HepG2 (cell line): ENCODE results near the gene DAG1. TPM values are rescaled to one million over a fixed set of nuclear protein-coding genes. Genes with fewer than 3 reads are reported as not detected.
A peak's percentile ranks its signal among the peaks of the same experiment; 100 is the strongest.

Experiments used
- ATAC-seq: fragments of 200-7000 bp; cut with Tn5 transposase; 3 replicates; pipeline ENCODE4 v1.9.1; 2020; ENCODE audit warnings: mild to moderate bottlenecking, moderate library complexity
- BruUV-seq: library from RNA; stranded (reverse); fragments of 400-500 nt; replicated peaks from 2 replicates; lab custom pipeline; 2021; lab: Mats Ljungman, UMichigan
- CTCF ChIA-PET: fragments of 300-600 bp; formaldehyde crosslinking; extraction: SDS; loops from one replicate; lab custom pipeline; 2021; ENCODE audit warnings: low total read pairs, inconsistent platforms, low intra/inter-chr PET ratio; lab: Yijun Ruan, JAX
- POLR2A ChIA-PET: fragments of 350-600 bp; sonication (Branson Sonifier 250); formaldehyde crosslinking; loops from one replicate; lab custom pipeline; 2020; ENCODE audit warnings: antibody characterized with exemption, inconsistent platforms; lab: Yijun Ruan, JAX
- DNase-seq: peaks from one replicate; pipeline ENCODE4 v3.0.0-alpha.2; 2015; ENCODE audit warnings: low spot score
- FAIRE-seq: peaks from 3 replicates; lab custom pipeline; 2011; peaks lifted over from hg19 to GRCh38; lab: Jason Lieb, UNC
- H2AFZ ChIP-seq: one replicate; pipeline ENCODE4 v1.6.1; 2011; ENCODE audit warnings: low read length, inconsistent platforms
- H3K27ac ChIP-seq: fragments of 300-600 bp; 3 replicates; pipeline ENCODE4 v1.8.0; 2011; ENCODE audit warnings: mixed run types, mild to moderate bottlenecking, mixed read lengths, low read length, inconsistent platforms; ENCODE audit not compliant: insufficient read depth; ENCODE audit errors: extremely low read length
- H3K27me3 ChIP-seq, 2 experiments: fragments of 200-600 bp in 1 of 2; 2 replicates in 1 of 2; 3 replicates in 1 of 2; pipeline versions ENCODE4 v1.6.0 to v1.8.0; 2011; ENCODE audit warnings: low read length in 2 of 2, mild to moderate bottlenecking in 2 of 2, moderate library complexity in 2 of 2, inconsistent platforms in 1 of 2; ENCODE audit not compliant: insufficient read depth in 2 of 2, control insufficient read depth in 1 of 2
- H3K36me3 ChIP-seq, 2 experiments: fragments of 200-600 bp in 1 of 2; replicated peaks in 1 of 2; 2 replicates in 1 of 2; 3 replicates in 1 of 2; pipeline versions ENCODE4 v1.5.1 to v1.8.0; 2011; ENCODE audit warnings: low read length in 2 of 2, inconsistent platforms in 1 of 2; ENCODE audit not compliant: insufficient read depth in 2 of 2, control insufficient read depth in 1 of 2
- H3K4me1 ChIP-seq: 2 replicates; pipeline ENCODE4 v1.5.1; 2012; ENCODE audit warnings: low read length, inconsistent platforms; ENCODE audit not compliant: insufficient read depth
- H3K4me2 ChIP-seq: 2 replicates; pipeline ENCODE4 v1.6.0; 2011; ENCODE audit warnings: low read depth, low read length, inconsistent platforms
- H3K4me3 ChIP-seq, 3 experiments: fragments of 200-600 bp in 1 of 3; sonication (generic), shearing (Covaris generic) in 1 of 3; replicated peaks in 1 of 3; 2 replicates each; pipeline ENCODE4 v1.5.1; 2011 to 2016; ENCODE audit warnings: low read length in 3 of 3, inconsistent platforms in 2 of 3, low read depth in 2 of 3, mild to moderate bottlenecking in 2 of 3, control low read depth in 1 of 3, mixed read lengths in 1 of 3; ENCODE audit not compliant: insufficient read depth in 1 of 3
- H3K79me2 ChIP-seq: one replicate; pipeline ENCODE4 v1.6.1; 2011; ENCODE audit warnings: low read length, inconsistent platforms; ENCODE audit not compliant: insufficient read depth
- H3K9ac ChIP-seq: 2 replicates; pipeline ENCODE4 v1.6.0; 2011; ENCODE audit warnings: mild to moderate bottlenecking, low read depth, low read length, inconsistent platforms; ENCODE audit not compliant: insufficient read depth
- H3K9me3 ChIP-seq: 2 replicates; pipeline ENCODE4 v1.5.1; 2012; ENCODE audit warnings: mild to moderate bottlenecking, low read length
- H4K20me1 ChIP-seq: 2 replicates; pipeline ENCODE4 v1.6.0; 2011; ENCODE audit warnings: inconsistent platforms, mild to moderate bottlenecking, low read length, moderate library complexity; ENCODE audit not compliant: insufficient read depth
- HNF4A ChIP-seq: sonication (generic); formaldehyde crosslinking; IDR thresholded peaks from 2 replicates; pipeline ENCODE4 v1.4.0; 2020; ENCODE audit warnings: missing genetic modification reagents
- SOX6 ChIP-seq, 2 experiments: fragments of 450-650 bp in 1 of 2; sonication (generic) in 1 of 2; formaldehyde crosslinking in 1 of 2; IDR thresholded peaks; 2 replicates each; pipeline versions ENCODE4 v1.4.0 to v1.6.1; 2017 to 2020; ENCODE audit warnings: antibody characterized with exemption in 1 of 2, mild to moderate bottlenecking in 1 of 2, missing genetic modification reagents in 1 of 2
- ZNF501 ChIP-seq: sonication (generic); formaldehyde crosslinking; IDR thresholded peaks from 2 replicates; pipeline ENCODE4 v1.5.1; 2020; ENCODE audit warnings: mild to moderate bottlenecking, moderate library complexity, missing genetic modification reagents
- ZNF775 ChIP-seq: sonication (generic); formaldehyde crosslinking; IDR thresholded peaks from 2 replicates; pipeline ENCODE4 v1.4.0; 2020; ENCODE audit warnings: missing genetic modification reagents, mild to moderate bottlenecking, moderate library complexity, borderline replicate concordance
- ZNF780A ChIP-seq: sonication (generic); formaldehyde crosslinking; IDR thresholded peaks from 2 replicates; pipeline ENCODE4 v1.8.0; 2022; ENCODE audit warnings: mild to moderate bottlenecking, missing genetic modification reagents, moderate library complexity
- ZZZ3 ChIP-seq: sonication (generic); formaldehyde crosslinking; IDR thresholded peaks from 2 replicates; pipeline ENCODE4 v1.4.0; 2020; ENCODE audit warnings: missing genetic modification reagents, mild to moderate bottlenecking, borderline replicate concordance
- WGBS: methylation state at CpG from one replicate; pipeline ENCODE4 v1.1.6; 2017; ENCODE audit warnings: low lambda C conversion rate; 5-methylcytosine and 5-hydroxymethylcytosine counted together
- in situ Hi-C: cut with HindIII; loops from 2 replicates; pipeline ENCODE4 v1.10.0; 2017; ENCODE audit warnings: low pct_unique_long_range_greater_than_20kb; ENCODE audit not compliant: extremely low pct_ligation_motif_present
- intact Hi-C: fragments of 100-400 bp; cut with micrococcal nuclease; formaldehyde crosslinking; loops from one replicate; pipeline ENCODE4 v1.10.0; 2022; ENCODE audit not compliant: unreplicated experiment
- polyA plus RNA-seq, 8 experiments: library from polyadenylated mRNA; depleted of rRNA in 3 of 8; stranded (reverse) in 7 of 8; unstranded in 1 of 8; fragments of >200 nt; fragmentation: Illumina TruSeq in 4 of 8; extraction: Trizol in 4 of 8; gene quantifications; 2 replicates each; pipeline versions ENCODE4 v1.2.1 to v1.2.3, GENCODE V29; 2011 to 2016; ENCODE audit warnings: low read depth in 4 of 8, missing spikeins in 1 of 8, mixed read lengths in 1 of 8; ENCODE audit not compliant: insufficient read depth in 1 of 8
- total RNA-seq, 5 experiments: library from RNA; depleted of rRNA; stranded (reverse); fragments of >200 nt; fragmentation: Illumina TruSeq; extraction: Trizol; gene quantifications; 2 replicates each; pipeline ENCODE4 v1.2.3, GENCODE V29; 2016; ENCODE audit warnings: low read depth in 1 of 5
- TF ChIP-seq, protein P1 (sequence below), 2 experiments: sonication (generic) in 1 of 2; formaldehyde crosslinking in 1 of 2; IDR thresholded peaks; 2 replicates each; pipeline versions ENCODE4 v1.4.0 to v1.6.1; 2016 to 2020; ENCODE audit warnings: borderline replicate concordance in 1 of 2, low read depth in 1 of 2, mild to moderate bottlenecking in 1 of 2, missing genetic modification reagents in 1 of 2
- TF ChIP-seq, protein P2 (sequence below): sonication (generic); formaldehyde crosslinking; IDR thresholded peaks from 2 replicates; pipeline ENCODE4 v1.4.0; 2020; ENCODE audit warnings: low read depth, missing genetic modification reagents
- TF ChIP-seq, protein P3 (sequence below): IDR thresholded peaks from 2 replicates; pipeline ENCODE4 v1.6.1; 2016; ENCODE audit warnings: mild to moderate bottlenecking, missing biosample characterization, missing genetic modification reagents

The DAG1 gene
- total and polyA plus RNA-seq, 2 of the 13 experiments (the other 11 are each of a cell fraction or from before 2014, with no cell fraction given) = 47.3 to 50.4 TPM

DNA sequence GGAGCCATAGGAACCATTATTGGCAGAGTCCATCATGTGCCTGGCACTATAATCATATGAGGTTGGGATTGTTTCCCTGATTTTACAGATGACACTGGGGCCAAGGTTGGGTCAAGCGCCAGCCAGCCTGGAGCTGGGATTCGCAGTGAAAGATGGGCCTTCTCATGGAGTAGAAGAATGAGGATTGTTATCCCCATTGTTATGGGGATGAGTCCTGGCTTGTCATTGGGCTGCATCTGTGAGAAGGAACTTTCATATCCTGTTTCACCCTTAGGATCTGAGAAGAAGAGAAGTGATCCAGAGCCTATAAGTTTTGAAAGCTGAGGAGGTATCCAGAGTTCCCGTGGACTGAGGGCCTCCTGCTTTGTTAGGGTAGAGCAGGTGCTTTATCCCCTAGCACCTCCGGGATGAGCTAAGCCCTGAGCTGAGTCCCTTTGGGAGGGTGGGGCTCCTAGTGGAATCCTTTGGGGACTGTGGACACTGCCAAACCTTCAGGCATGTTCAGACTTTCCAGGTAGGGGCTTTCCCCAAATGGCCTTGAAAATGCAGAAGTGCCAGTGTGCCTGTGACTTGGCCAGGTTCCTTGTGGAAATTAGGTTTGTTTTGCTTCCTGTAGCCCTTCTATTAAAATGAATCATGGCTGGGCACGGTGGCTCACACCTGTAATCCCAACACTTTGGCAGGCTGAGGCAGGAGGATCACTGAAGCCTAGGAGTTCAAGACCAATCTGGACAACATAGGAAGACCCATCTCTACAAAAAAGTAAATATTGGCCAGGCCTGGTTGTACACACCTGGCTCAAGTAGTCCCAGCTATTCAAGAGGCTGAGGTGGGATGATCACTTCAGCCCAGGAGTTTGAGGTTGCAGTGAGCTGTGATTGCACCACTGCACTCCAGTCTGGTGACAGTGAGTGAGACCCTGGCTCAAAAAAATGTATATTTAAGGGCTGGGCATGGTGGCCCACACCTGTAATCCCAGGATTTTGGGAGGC is 54.0 kb downstream of the DAG1 start:
- H3K4me3 ChIP-seq = no peak overlapping the region
- peaks cover 8 to 17% of the 10 kb centered on the region in 2 experiments for H3K36me3 ChIP-seq
- 0 out of 2 replicates have a peak overlapping the region, but pooled peaks have one; percentile 1 for H3K9ac ChIP-seq
- ChIA-PET CTCF (no interaction called here), POLR2A (interaction anchor here (0.6 to 2.6 kb wide), 7 partner anchors 11 to 142 kb away, joined by 3 to 8 read pairs (median 4); partner anchors contain the start of gene DAG1)
- FAIRE-seq (no peak), DNase-seq (no peak), ATAC-seq (no peak)
- H3K4me1 ChIP-seq = peaks cover 39% of the 10 kb centered on the region
- no peaks in the 10 kb centered on the region for H3K9me3 ChIP-seq
- H2AFZ ChIP-seq = no peak overlapping the region
- in situ Hi-C loops = loop anchor here (5.0 kb wide), 1 partner anchor 57 kb away; no protein-coding TSS in a partner anchor
- H3K27ac ChIP-seq = peak overlapping the region; percentile 64
- peak overlapping the region; percentile 0; the same call in 1 of the 2 replicates for H3K4me2 ChIP-seq
- 100% methylated on average over 3 of the region's 5 CpGs for WGBS
- no TSS peak for BruUV-seq
- no peaks in the 10 kb centered on the region; a peak in 1 of 5 replicates for H3K27me3 ChIP-seq
- no peaks in the 10 kb centered on the region for H4K20me1 ChIP-seq
- intact Hi-C loops = no loop called here
- H3K79me2 ChIP-seq = peaks cover 8% of the 10 kb centered on the region
- TF ChIP-seq, protein P1, sequence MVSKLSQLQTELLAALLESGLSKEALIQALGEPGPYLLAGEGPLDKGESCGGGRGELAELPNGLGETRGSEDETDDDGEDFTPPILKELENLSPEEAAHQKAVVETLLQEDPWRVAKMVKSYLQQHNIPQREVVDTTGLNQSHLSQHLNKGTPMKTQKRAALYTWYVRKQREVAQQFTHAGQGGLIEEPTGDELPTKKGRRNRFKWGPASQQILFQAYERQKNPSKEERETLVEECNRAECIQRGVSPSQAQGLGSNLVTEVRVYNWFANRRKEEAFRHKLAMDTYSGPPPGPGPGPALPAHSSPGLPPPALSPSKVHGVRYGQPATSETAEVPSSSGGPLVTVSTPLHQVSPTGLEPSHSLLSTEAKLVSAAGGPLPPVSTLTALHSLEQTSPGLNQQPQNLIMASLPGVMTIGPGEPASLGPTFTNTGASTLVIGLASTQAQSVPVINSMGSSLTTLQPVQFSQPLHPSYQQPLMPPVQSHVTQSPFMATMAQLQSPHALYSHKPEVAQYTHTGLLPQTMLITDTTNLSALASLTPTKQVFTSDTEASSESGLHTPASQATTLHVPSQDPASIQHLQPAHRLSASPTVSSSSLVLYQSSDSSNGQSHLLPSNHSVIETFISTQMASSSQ (IDR thresholded peaks at IDR 0.05; ENCODE audit: low read depth) = no peak
- TF ChIP-seq, protein P1 (CRISPR knock-in tag; IDR thresholded peaks at IDR 0.05; ENCODE audit: borderline replicate concordance) = no peak
- TF ChIP-seq ZNF780A (CRISPR knock-in tag) (no peak), SOX6 (IDR thresholded peaks at IDR 0.05) (no peak), SOX6 (CRISPR knock-in tag; IDR thresholded peaks at IDR 0.05) (peak; percentile 32; the same call in 1 of the 2 replicates), HNF4A (CRISPR knock-in tag) (no peak), ZNF501 (CRISPR knock-in tag) (0 out of 2 replicates have a peak, but pooled peaks have one; percentile 15), ZZZ3 (CRISPR knock-in tag) (no peak), ZNF775 (no peak)
- TF ChIP-seq, protein P2, sequence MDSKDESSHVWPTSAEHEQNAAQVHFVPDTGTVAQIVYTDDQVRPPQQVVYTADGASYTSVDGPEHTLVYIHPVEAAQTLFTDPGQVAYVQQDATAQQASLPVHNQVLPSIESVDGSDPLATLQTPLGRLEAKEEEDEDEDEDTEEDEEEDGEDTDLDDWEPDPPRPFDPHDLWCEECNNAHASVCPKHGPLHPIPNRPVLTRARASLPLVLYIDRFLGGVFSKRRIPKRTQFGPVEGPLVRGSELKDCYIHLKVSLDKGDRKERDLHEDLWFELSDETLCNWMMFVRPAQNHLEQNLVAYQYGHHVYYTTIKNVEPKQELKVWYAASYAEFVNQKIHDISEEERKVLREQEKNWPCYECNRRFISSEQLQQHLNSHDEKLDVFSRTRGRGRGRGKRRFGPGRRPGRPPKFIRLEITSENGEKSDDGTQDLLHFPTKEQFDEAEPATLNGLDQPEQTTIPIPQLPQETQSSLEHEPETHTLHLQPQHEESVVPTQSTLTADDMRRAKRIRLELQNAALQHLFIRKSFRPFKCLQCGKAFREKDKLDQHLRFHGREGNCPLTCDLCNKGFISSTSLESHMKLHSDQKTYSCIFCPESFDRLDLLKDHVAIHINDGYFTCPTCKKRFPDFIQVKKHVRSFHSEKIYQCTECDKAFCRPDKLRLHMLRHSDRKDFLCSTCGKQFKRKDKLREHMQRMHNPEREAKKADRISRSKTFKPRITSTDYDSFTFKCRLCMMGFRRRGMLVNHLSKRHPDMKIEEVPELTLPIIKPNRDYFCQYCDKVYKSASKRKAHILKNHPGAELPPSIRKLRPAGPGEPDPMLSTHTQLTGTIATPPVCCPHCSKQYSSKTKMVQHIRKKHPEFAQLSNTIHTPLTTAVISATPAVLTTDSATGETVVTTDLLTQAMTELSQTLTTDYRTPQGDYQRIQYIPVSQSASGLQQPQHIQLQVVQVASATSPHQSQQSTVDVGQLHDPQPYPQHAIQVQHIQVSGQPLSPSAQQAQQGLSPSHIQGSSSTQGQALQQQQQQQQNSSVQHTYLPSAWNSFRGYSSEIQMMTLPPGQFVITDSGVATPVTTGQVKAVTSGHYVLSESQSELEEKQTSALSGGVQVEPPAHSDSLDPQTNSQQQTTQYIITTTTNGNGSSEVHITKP (CRISPR knock-in tag) = no peak
- TF ChIP-seq, protein P3, sequence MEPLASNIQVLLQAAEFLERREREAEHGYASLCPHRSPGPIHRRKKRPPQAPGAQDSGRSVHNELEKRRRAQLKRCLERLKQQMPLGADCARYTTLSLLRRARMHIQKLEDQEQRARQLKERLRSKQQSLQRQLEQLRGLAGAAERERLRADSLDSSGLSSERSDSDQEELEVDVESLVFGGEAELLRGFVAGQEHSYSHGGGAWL (CRISPR knock-in tag) = no peak
